Measurements from ENCODE around the gene LAMA3. TPM values are rescaled to one million over a fixed set of nuclear protein-coding genes. Genes with fewer than 3 reads are reported as not detected.

Gene LAMA3
- polyA plus RNA-seq, 1 experiment = 0.32 TPM

- CTCF ChIA-PET = interaction anchor here (1.6 kb wide), 1 partner anchor 48 kb away, joined by 6 read pairs; no protein-coding TSS in a partner anchor
- DNase-seq (ENCODE audit: low read depth, low spot score) = no peak
- Histone ChIP-seq H3K9me3 (ENCODE audit: control insufficient read depth, insufficient read depth, low read length) (no peaks in the 10 kb centered on the region; the same call in 1 of the 2 replicates), H3K27me3 (ENCODE audit: control insufficient read depth, insufficient read depth, low read length) (peaks cover 32% of the 10 kb centered on the region), H3K4me3 (ENCODE audit: low read depth, low read length) (no peak overlapping the region), H3K27ac (ENCODE audit: low read depth, low read length) (no peak overlapping the region)
- TF ChIP-seq CTCF (IDR thresholded peaks at IDR 0.05; ENCODE audit: low read depth, low read length) = no peak
- POLR2A ChIA-PET = no interaction called here
Observed at GRCh38 chr18:23870676-23871380, 181.6 kb downstream of the LAMA3 start.

- Histone ChIP-seq H3K27me3 (ENCODE audit: control insufficient read depth, insufficient read depth, low read length) (peaks cover 36% of the 10 kb centered on the region), H3K4me3 (ENCODE audit: low read depth, low read length) (no peak overlapping the region), H3K27ac (ENCODE audit: low read depth, low read length) (no peak overlapping the region), H3K9me3 (ENCODE audit: control insufficient read depth, insufficient read depth, low read length) (no peaks in the 10 kb centered on the region; the same call in 1 of the 2 replicates)
- ChIA-PET CTCF (interaction anchor here (1.6 kb wide), 1 partner anchor 47 kb away, joined by 6 read pairs; no protein-coding TSS in a partner anchor), POLR2A (no interaction called here)
- DNase-seq (ENCODE audit: low read depth, low spot score) = no peak
- TF ChIP-seq CTCF (IDR thresholded peaks at IDR 0.05; ENCODE audit: low read depth, low read length) = no peak
Observed at GRCh38 chr18:23871410-23871809, 182.2 kb downstream of the LAMA3 start.

GRCh38 chr18:23872701-23873550, 183.7 kb downstream of the LAMA3 start:
- peaks cover 38% of the 10 kb centered on the region for H3K27me3 ChIP-seq (ENCODE audit: control insufficient read depth, insufficient read depth, low read length)
- H3K4me3 ChIP-seq (ENCODE audit: low read depth, low read length) = no peak overlapping the region
- TF ChIP-seq CTCF (IDR thresholded peaks at IDR 0.05; ENCODE audit: low read depth, low read length) = no peak
- no peaks in the 10 kb centered on the region; the same call in 1 of the 2 replicates for H3K9me3 ChIP-seq (ENCODE audit: control insufficient read depth, insufficient read depth, low read length)
- POLR2A ChIA-PET = no interaction called here
- no peak overlapping the region for H3K27ac ChIP-seq (ENCODE audit: low read depth, low read length)
- CTCF ChIA-PET = interaction anchor here (1.6 kb wide), 1 partner anchor 46 kb away, joined by 6 read pairs; no protein-coding TSS in a partner anchor
- no peak for DNase-seq (ENCODE audit: low read depth, low spot score)

GRCh38 chr18:23875966-23876895, 187.0 kb downstream of the LAMA3 start:
- H3K27me3 ChIP-seq (ENCODE audit: control insufficient read depth, insufficient read depth, low read length) = peaks cover 50% of the 10 kb centered on the region
- ChIA-PET POLR2A (no interaction called here), CTCF (interaction anchor here (0.6 kb wide), 1 partner anchor 1016 kb away, joined by 3 read pairs; no protein-coding TSS in a partner anchor)
- DNase-seq (ENCODE audit: low read depth, low spot score) = no peak
- no peak overlapping the region for H3K27ac ChIP-seq (ENCODE audit: low read depth, low read length)
- no peaks in the 10 kb centered on the region; the same call in 1 of the 2 replicates for H3K9me3 ChIP-seq (ENCODE audit: control insufficient read depth, insufficient read depth, low read length)
- no peak overlapping the region for H3K4me3 ChIP-seq (ENCODE audit: low read depth, low read length)
- no peak for TF ChIP-seq CTCF (IDR thresholded peaks at IDR 0.05; ENCODE audit: low read depth, low read length)

All from AG04450 (cell line).